ENCODE results near the gene SCAMP1. TPM values are rescaled to one million over a fixed set of nuclear protein-coding genes. Genes with fewer than 3 reads are reported as not detected.

The SCAMP1 gene
- total and polyA plus RNA-seq, 2 of the 13 experiments (the other 11 are each of a cell fraction or from before 2014, with no cell fraction given) = 18.2 to 33.7 TPM

GRCh38 chr5:78508186-78508765 is 147.9 kb downstream of the SCAMP1 start (continued):
- TF ChIP-seq ZBED4 (CRISPR knock-in tag; IDR thresholded peaks at IDR 0.05; ENCODE audit: borderline replicate concordance) (no peak), E2F5 (CRISPR knock-in tag; conservative IDR thresholded peaks at IDR 0.05) (no peak), PREB (CRISPR knock-in tag; IDR thresholded peaks at IDR 0.05) (no peak), GATA4 (IDR thresholded peaks at IDR 0.05; ENCODE audit: borderline replicate concordance, low read depth) (peak; percentile 75; the same call in 1 of the 2 replicates), KDM5A (IDR thresholded peaks at IDR 0.05; ENCODE audit: borderline replicate concordance, low read length) (no peak), ZNF281 (CRISPR knock-in tag; IDR thresholded peaks at IDR 0.05; ENCODE audit: borderline replicate concordance) (peak; percentile 86; the same call in 1 of the 2 replicates), HINFP (CRISPR knock-in tag; IDR thresholded peaks at IDR 0.05; ENCODE audit: low read depth) (no peak), THRA (CRISPR knock-in tag; IDR thresholded peaks at IDR 0.05; ENCODE audit: borderline replicate concordance) (no peak), PLSCR1 (CRISPR knock-in tag; IDR thresholded peaks at IDR 0.05; ENCODE audit: borderline replicate concordance) (no peak), PHB2 (IDR thresholded peaks at IDR 0.05; ENCODE audit: partially characterized antibody) (no peak), NR1H2 (CRISPR knock-in tag; IDR thresholded peaks at IDR 0.05; ENCODE audit: borderline replicate concordance, low read depth) (no peak), NCOA2 (CRISPR knock-in tag; IDR thresholded peaks at IDR 0.05) (peak; percentile 58; the same call in 1 of the 2 replicates), ZNF619 (CRISPR knock-in tag; IDR thresholded peaks at IDR 0.05) (no peak)

Measured in HepG2 (cell line).